ENCODE measurements around the gene EHMT1. TPM values are rescaled to one million over a fixed set of nuclear protein-coding genes. Genes with fewer than 3 reads are reported as not detected.

The EHMT1 gene
- total and polyA plus RNA-seq, 2 donors from 2014 or later = 15.8 to 92.9 TPM

GRCh38 chr9:137632230-137633161 lies 13.7 kb downstream of the EHMT1 start:
- FAIRE-seq (no peak), DNase-seq (no peak)
- no peak overlapping the region for H3K27ac ChIP-seq (ENCODE audit: low read depth in 2 of 2, low read length in 2 of 2)
- H3K36me3 ChIP-seq (ENCODE audit: control insufficient read depth in 2 of 3, insufficient read depth in 3 of 3, low read length in 3 of 3) = no peaks in the 10 kb centered on the region
- H3K4me3 ChIP-seq (ENCODE audit: low read length in 3 of 3) = no peak overlapping the region
- no peaks in the 10 kb centered on the region for H3K27me3 ChIP-seq (ENCODE audit: control insufficient read depth, insufficient read depth, low read length)
- no peak overlapping the region for H3K9ac ChIP-seq (ENCODE audit: low read length in 3 of 3)
- no peak for TF ChIP-seq CTCF (IDR thresholded peaks at IDR 0.05; ENCODE audit: borderline replicate concordance, extremely low read depth, insufficient read depth)
- H3K9me3 ChIP-seq (ENCODE audit: control insufficient read depth in 2 of 3, insufficient read depth in 1 of 3, low read length in 3 of 3) = no peaks in the 10 kb centered on the region
- H3K4me1 ChIP-seq (ENCODE audit: control insufficient read depth in 2 of 3, insufficient read depth in 2 of 3, low read depth in 1 of 3, low read length in 3 of 3) = peaks cover 0 to 16% (median 7%) of the 10 kb centered on the region in 3 donors
- intact Hi-C loops (cut with DNase I) = no loop called here

DNA sequence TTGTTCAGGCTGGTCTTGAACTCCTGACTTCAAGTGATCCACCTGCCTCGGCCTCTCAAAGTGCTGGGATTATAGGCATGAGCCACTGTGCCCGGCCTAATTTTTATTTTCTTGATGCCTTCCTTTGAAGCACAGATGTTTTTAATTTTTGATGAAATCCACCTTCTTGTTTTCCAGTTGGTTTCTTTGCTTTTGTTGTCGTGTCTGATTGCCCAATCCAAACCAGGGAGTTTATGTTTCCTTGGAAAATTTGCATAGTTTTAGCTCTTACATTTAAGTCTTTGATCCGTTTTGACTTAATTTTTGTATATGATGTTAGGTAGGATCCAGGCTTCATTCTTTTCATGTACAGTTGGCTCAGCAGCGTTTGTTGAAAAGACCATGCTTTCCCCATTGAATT lies 15.2 kb downstream of the EHMT1 start:
- Histone ChIP-seq H3K4me3 (ENCODE audit: low read length in 3 of 3) (no peak overlapping the region), H3K9me3 (ENCODE audit: control insufficient read depth in 2 of 3, insufficient read depth in 1 of 3, low read length in 3 of 3) (no peaks in the 10 kb centered on the region), H3K36me3 (ENCODE audit: control insufficient read depth in 2 of 3, insufficient read depth in 3 of 3, low read length in 3 of 3) (no peaks in the 10 kb centered on the region), H3K27me3 (ENCODE audit: control insufficient read depth, insufficient read depth, low read length) (no peaks in the 10 kb centered on the region), H3K4me1 (ENCODE audit: control insufficient read depth in 2 of 3, insufficient read depth in 2 of 3, low read depth in 1 of 3, low read length in 3 of 3) (peaks cover 0 to 14% (median 7%) of the 10 kb centered on the region in 3 donors), H3K27ac (ENCODE audit: low read depth in 2 of 2, low read length in 2 of 2) (no peak overlapping the region), H3K9ac (ENCODE audit: low read length in 3 of 3) (no peak overlapping the region)
- FAIRE-seq = no peak
- no peak for TF ChIP-seq CTCF (IDR thresholded peaks at IDR 0.05; ENCODE audit: borderline replicate concordance, extremely low read depth, insufficient read depth)
- intact Hi-C loops (cut with DNase I) = no loop called here
- DNase-seq = no peak

DNA sequence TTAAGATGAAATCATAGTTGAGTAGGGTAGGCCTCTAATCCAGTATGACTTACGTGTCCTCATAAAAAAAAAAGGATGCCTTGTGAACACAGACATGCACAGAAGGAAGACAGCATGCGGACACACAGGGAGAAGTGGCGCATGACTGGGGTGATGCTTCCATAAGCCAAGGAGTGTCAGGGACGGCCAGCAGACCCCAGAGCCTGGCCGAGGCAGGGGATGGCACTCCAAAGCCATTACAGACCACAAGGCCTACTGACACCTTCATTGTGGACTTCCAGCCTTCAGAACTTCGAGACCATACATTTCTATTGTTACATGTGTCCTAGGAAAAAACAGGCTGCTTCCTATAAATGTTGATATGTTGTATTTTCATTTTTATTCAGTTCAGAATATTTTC lies 19.9 kb downstream of the EHMT1 start:
- Histone ChIP-seq H3K36me3 (ENCODE audit: control insufficient read depth in 2 of 3, insufficient read depth in 3 of 3, low read length in 3 of 3) (peaks cover 0 to 3% (median under 1%) of the 10 kb centered on the region in 3 donors), H3K4me1 (ENCODE audit: control insufficient read depth in 2 of 3, insufficient read depth in 2 of 3, low read depth in 1 of 3, low read length in 3 of 3) (no peaks in the 10 kb centered on the region), H3K4me3 (ENCODE audit: low read length in 3 of 3) (peak overlapping the region in 1 of 3 donors; percentile 29), H3K27me3 (ENCODE audit: control insufficient read depth, insufficient read depth, low read length) (no peaks in the 10 kb centered on the region), H3K9me3 (ENCODE audit: control insufficient read depth in 2 of 3, insufficient read depth in 1 of 3, low read length in 3 of 3) (no peaks in the 10 kb centered on the region), H3K9ac (ENCODE audit: low read length in 3 of 3) (no peak overlapping the region), H3K27ac (ENCODE audit: low read depth in 2 of 2, low read length in 2 of 2) (no peak overlapping the region)
- no peak for TF ChIP-seq CTCF (IDR thresholded peaks at IDR 0.05; ENCODE audit: borderline replicate concordance, extremely low read depth, insufficient read depth)
- intact Hi-C loops (cut with DNase I) = no loop called here
- DNase-seq (no peak), FAIRE-seq (no peak)

All from kidney (tissue), 14 donors.